ENCODE results near the gene ANKRD31.

The ANKRD31 gene

DNA sequence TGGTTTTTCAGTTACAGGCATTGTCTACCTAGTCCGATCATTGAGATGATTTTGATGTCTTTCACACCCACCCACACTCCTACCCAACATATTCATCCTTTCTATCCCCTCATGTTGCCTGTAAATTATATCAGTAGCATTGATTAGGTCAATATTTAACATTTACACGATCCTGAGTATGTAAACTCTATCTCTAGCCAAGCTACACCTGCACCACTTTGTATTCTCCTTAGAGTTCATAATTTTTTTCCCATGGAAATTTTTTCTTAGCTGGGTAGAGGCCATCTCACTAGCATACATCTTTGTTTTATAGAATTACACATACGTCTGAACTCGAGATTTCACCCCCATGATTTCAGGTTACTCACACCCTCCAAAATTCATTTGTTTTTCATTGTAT, 214.9 kb downstream of the ANKRD31 start:
- no peak for TF ChIP-seq POLR2AphosphoS5 (IDR thresholded peaks at IDR 0.05; ENCODE audit: low read depth, low read length)
- TF ChIP-seq, protein P1, sequence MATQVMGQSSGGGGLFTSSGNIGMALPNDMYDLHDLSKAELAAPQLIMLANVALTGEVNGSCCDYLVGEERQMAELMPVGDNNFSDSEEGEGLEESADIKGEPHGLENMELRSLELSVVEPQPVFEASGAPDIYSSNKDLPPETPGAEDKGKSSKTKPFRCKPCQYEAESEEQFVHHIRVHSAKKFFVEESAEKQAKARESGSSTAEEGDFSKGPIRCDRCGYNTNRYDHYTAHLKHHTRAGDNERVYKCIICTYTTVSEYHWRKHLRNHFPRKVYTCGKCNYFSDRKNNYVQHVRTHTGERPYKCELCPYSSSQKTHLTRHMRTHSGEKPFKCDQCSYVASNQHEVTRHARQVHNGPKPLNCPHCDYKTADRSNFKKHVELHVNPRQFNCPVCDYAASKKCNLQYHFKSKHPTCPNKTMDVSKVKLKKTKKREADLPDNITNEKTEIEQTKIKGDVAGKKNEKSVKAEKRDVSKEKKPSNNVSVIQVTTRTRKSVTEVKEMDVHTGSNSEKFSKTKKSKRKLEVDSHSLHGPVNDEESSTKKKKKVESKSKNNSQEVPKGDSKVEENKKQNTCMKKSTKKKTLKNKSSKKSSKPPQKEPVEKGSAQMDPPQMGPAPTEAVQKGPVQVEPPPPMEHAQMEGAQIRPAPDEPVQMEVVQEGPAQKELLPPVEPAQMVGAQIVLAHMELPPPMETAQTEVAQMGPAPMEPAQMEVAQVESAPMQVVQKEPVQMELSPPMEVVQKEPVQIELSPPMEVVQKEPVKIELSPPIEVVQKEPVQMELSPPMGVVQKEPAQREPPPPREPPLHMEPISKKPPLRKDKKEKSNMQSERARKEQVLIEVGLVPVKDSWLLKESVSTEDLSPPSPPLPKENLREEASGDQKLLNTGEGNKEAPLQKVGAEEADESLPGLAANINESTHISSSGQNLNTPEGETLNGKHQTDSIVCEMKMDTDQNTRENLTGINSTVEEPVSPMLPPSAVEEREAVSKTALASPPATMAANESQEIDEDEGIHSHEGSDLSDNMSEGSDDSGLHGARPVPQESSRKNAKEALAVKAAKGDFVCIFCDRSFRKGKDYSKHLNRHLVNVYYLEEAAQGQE (IDR thresholded peaks at IDR 0.05; ENCODE audit: insufficient read depth in 1 of 2, low read depth in 2 of 2, low read length in 2 of 2) = no peak
- no peak for TF ChIP-seq SIN3A (IDR thresholded peaks at IDR 0.05; ENCODE audit: borderline replicate concordance, insufficient read depth, low read length)
- no peak for TF ChIP-seq TAF1 (IDR thresholded peaks at IDR 0.05; ENCODE audit: borderline replicate concordance, insufficient read depth, low read length)
- TF ChIP-seq FOXP2 (optimal IDR thresholded peaks at IDR 0.05; ENCODE audit: borderline replicate concordance, extremely low read depth, extremely low read length, insufficient read depth) = no peak

DNA sequence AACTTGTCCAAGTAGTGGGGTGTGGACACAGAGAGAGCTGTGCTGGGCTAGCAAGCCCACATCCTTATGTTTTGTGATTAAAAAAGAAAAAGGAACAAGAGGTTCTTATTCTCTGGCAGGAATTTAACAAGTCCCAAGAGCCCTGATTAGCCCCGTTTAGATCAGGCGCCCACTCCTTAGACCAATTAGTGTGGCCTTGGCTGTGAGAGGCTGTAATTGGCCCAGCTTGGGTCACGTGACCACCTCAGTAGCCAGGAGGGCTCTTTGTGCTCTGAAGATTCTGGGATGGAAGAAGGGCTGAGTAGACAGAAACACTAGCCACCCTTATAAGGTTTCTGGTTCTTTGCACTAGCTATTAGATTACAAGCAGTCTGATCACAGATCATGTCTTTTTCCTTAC, 215.5 kb downstream of the ANKRD31 start:
- TF ChIP-seq, protein P1 (IDR thresholded peaks at IDR 0.05; ENCODE audit: insufficient read depth in 1 of 2, low read depth in 2 of 2, low read length in 2 of 2) = no peak

DNA sequence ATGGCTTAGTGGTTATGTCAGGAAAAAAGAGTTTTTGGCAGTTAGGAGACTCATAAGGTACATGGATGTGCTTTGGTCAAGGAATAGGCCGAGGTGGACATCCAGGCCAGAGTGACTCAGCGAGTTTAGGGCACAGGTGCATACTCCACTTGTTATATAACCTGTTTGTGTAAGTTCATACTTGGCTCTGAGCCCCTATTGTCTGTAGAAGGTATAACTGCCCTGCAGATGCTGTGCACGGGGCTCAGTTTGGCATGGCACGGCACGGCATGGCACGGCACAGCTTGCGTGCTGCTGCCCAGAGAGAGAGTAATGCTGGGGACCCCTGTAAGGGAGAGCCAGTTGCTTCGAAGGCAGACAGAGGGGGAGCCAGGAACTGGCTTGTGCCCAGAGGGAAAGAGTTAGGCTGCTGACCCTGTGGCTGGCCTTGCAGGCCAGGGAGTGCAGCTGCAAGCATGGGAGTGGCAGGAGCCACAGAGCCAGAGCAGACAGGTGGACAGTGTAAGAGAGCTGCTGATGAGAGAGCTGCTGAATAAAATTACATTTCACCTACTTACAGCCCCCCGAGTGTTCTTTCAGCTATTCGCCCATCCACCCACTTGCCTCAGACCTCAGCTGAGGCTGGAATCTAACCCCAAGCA, 216.5 kb downstream of the ANKRD31 start:
- no peak for TF ChIP-seq TAF1 (IDR thresholded peaks at IDR 0.05; ENCODE audit: borderline replicate concordance, insufficient read depth, low read length)
- no peak for TF ChIP-seq POLR2AphosphoS5 (IDR thresholded peaks at IDR 0.05; ENCODE audit: low read depth, low read length)
- TF ChIP-seq SIN3A (IDR thresholded peaks at IDR 0.05; ENCODE audit: borderline replicate concordance, insufficient read depth, low read length) = no peak
- no peak for TF ChIP-seq FOXP2 (optimal IDR thresholded peaks at IDR 0.05; ENCODE audit: borderline replicate concordance, extremely low read depth, extremely low read length, insufficient read depth)
- TF ChIP-seq, protein P1 (IDR thresholded peaks at IDR 0.05; ENCODE audit: insufficient read depth in 1 of 2, low read depth in 2 of 2, low read length in 2 of 2) = no peak

- TF ChIP-seq TAF1 (IDR thresholded peaks at IDR 0.05; ENCODE audit: borderline replicate concordance, insufficient read depth, low read length) (no peak), POLR2AphosphoS5 (IDR thresholded peaks at IDR 0.05; ENCODE audit: low read depth, low read length) (no peak), SIN3A (IDR thresholded peaks at IDR 0.05; ENCODE audit: borderline replicate concordance, insufficient read depth, low read length) (no peak), FOXP2 (optimal IDR thresholded peaks at IDR 0.05; ENCODE audit: borderline replicate concordance, extremely low read depth, extremely low read length, insufficient read depth) (no peak)
- TF ChIP-seq, protein P1 (IDR thresholded peaks at IDR 0.05; ENCODE audit: insufficient read depth in 1 of 2, low read depth in 2 of 2, low read length in 2 of 2) = no peak
Observed at GRCh38 chr5:75018805-75019587, 217.7 kb downstream of the ANKRD31 start.
